Measurements from ENCODE around the gene BNIP5.

DNA sequence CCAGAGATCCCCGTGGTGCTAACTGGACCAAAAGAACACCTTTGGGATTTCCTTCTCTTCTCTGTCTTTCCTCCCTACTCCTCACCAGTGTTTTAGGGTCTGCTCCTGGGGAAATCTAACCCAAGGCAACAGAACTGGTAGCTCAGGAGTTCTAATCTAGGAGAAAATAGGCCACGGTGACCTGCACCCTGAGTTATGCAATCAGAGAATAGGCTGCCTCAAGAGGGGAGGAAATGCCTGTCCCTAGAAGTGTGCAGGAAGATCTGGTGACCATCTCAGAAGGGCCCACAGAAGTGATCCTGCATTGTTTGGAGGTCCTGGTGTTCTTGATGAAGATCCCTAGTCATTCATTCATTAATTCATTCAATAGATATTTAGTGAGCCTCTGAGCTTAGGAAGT lies 47.4 kb upstream of the BNIP5 start:
- TF ChIP-seq GATA3 (IDR thresholded peaks at IDR 0.05; ENCODE audit: low read depth, low read length) (no peak), GATA2 (IDR thresholded peaks at IDR 0.05; ENCODE audit: low read depth, low read length) (no peak)
